Small intestine (tissue), 7 donors: ENCODE results near the gene CLCN4. TPM values are rescaled to one million over a fixed set of nuclear protein-coding genes. Genes with fewer than 3 reads are reported as not detected.
A peak's percentile ranks its signal among the peaks of the same experiment; 100 is the strongest.

Experiments
- DNase-seq, 2 donors: peaks; one replicate each; pipeline versions ENCODE4 v3.0.0 to v3.0.0-alpha.2; 2013
- FAIRE-seq: peaks from 2 replicates; lab custom pipeline; 2012; peaks lifted over from hg19 to GRCh38; lab: Jason Lieb, UNC
- H3K27ac ChIP-seq, 3 donors: one replicate each; pipeline ENCODE4 v1.5.1; 2013; ENCODE audit warnings: low read length in 2 of 3, mild to moderate bottlenecking in 2 of 3, control low read depth in 1 of 3, inconsistent platforms in 1 of 3, low read depth in 1 of 3, moderate library complexity in 1 of 3
- H3K27me3 ChIP-seq, 3 donors: one replicate each; pipeline ENCODE4 v1.6.1; 2013; ENCODE audit warnings: low read length in 3 of 3, inconsistent platforms in 1 of 3; ENCODE audit not compliant: control insufficient read depth in 3 of 3, insufficient read depth in 3 of 3
- H3K36me3 ChIP-seq, 3 donors: one replicate each; pipeline ENCODE4 v1.6.1; 2013; ENCODE audit warnings: low read length in 3 of 3, inconsistent platforms in 1 of 3, low read depth in 1 of 3, mild to moderate bottlenecking in 1 of 3, moderate library complexity in 1 of 3; ENCODE audit not compliant: control insufficient read depth in 3 of 3, insufficient read depth in 2 of 3
- H3K4me1 ChIP-seq, 3 donors: one replicate each; pipeline ENCODE4 v1.6.1; 2013; ENCODE audit warnings: low read length in 2 of 3, inconsistent platforms in 1 of 3, low read depth in 1 of 3, mild to moderate bottlenecking in 1 of 3, moderate library complexity in 1 of 3; ENCODE audit not compliant: control insufficient read depth in 3 of 3, insufficient read depth in 2 of 3
- H3K4me3 ChIP-seq, 3 donors: one replicate each; pipeline ENCODE4 v1.5.1; 2013; ENCODE audit warnings: low read length in 3 of 3, control low read depth in 1 of 3, inconsistent platforms in 1 of 3, low read depth in 1 of 3, mild to moderate bottlenecking in 1 of 3, moderate library complexity in 1 of 3
- H3K9me3 ChIP-seq, 2 donors: one replicate each; pipeline ENCODE4 v1.6.1; 2013; ENCODE audit warnings: low read depth in 1 of 2, low read length in 1 of 2; ENCODE audit not compliant: control insufficient read depth in 2 of 2, insufficient read depth in 1 of 2
- WGBS, 3 donors: extraction: QIAGEN DNeasy Blood & Tissue Kit; methylation state at CpG; one replicate each; pipeline ENCODE4 v1.1.7; 2013; 5-methylcytosine and 5-hydroxymethylcytosine counted together
- polyA plus RNA-seq, 4 donors: library from polyadenylated mRNA; stranded (reverse) in 3 of 4; unstranded in 1 of 4; fragments of 200-250 nt in 3 of 4; fragments of 120-200 nt in 1 of 4; gene quantifications; one replicate each; pipeline versions ENCODE4 v1.2.1 to v1.2.3, GENCODE V29; 2013
- donor health status: healthy with polysubstance abuse.
- donor health status: control.
- donor health status: control.
- donor health status: Bipolar disorder and iron deficiency.
- donor health status: healthy.

CLCN4 gene
- polyA plus RNA-seq, 4 donors = under 0.01 to 2.7 (median 0.70) TPM; not detected in 1

GRCh38 chrX:10244915-10245622 lies 88.3 kb downstream of the CLCN4 start:
- H3K27me3 ChIP-seq = no peaks in the 10 kb centered on the region
- no peak overlapping the region for H3K4me3 ChIP-seq
- FAIRE-seq (no peak), DNase-seq (no peak)
- WGBS, 3 donors = 52 to 63% (median 53%) methylated on average over 9 of the region's 9 CpGs
- H3K9me3 ChIP-seq = no peaks in the 10 kb centered on the region
- H3K4me1 ChIP-seq = no peaks in the 10 kb centered on the region
- no peaks in the 10 kb centered on the region for H3K36me3 ChIP-seq
- H3K27ac ChIP-seq = no peak overlapping the region

- WGBS, 3 donors = 84 to 90% (median 85%) methylated on average over 4 of the region's 4 CpGs
- Histone ChIP-seq H3K4me3 (no peak overlapping the region), H3K27me3 (no peaks in the 10 kb centered on the region), H3K27ac (no peak overlapping the region), H3K9me3 (no peaks in the 10 kb centered on the region), H3K36me3 (no peaks in the 10 kb centered on the region), H3K4me1 (no peaks in the 10 kb centered on the region)
- DNase-seq (no peak), FAIRE-seq (no peak)
These were observed 89.1 kb downstream of the CLCN4 start for GRCh38 chrX:10245886-10246285.

GRCh38 chrX:10246297-10246696 lies 89.5 kb downstream of the CLCN4 start:
- 53 to 78% (median 63%) methylated on average over 4 of the region's 4 CpGs for WGBS, 3 donors
- Histone ChIP-seq H3K36me3 (no peaks in the 10 kb centered on the region), H3K27me3 (no peaks in the 10 kb centered on the region), H3K9me3 (no peaks in the 10 kb centered on the region), H3K27ac (no peak overlapping the region), H3K4me1 (no peaks in the 10 kb centered on the region), H3K4me3 (no peak overlapping the region)
- no peak for DNase-seq
- no peak for FAIRE-seq

GRCh38 chrX:10246846-10247245 lies 90.1 kb downstream of the CLCN4 start:
- WGBS, 3 donors = 77 to 96% (median 90%) methylated on average over 2 of the region's 2 CpGs
- H3K36me3 ChIP-seq = no peaks in the 10 kb centered on the region
- H3K27me3 ChIP-seq = no peaks in the 10 kb centered on the region
- no peaks in the 10 kb centered on the region for H3K9me3 ChIP-seq
- FAIRE-seq (no peak), DNase-seq (no peak)
- no peak overlapping the region for H3K4me3 ChIP-seq
- H3K4me1 ChIP-seq = no peaks in the 10 kb centered on the region
- no peak overlapping the region for H3K27ac ChIP-seq

- H3K27me3 ChIP-seq = no peaks in the 10 kb centered on the region
- DNase-seq = peak in 1 of 2 donors; percentile 22
- FAIRE-seq = no peak
- WGBS, 3 donors = 44 to 77% (median 52%) methylated on average over 3 of the region's 3 CpGs
- no peaks in the 10 kb centered on the region for H3K4me1 ChIP-seq
- no peaks in the 10 kb centered on the region for H3K36me3 ChIP-seq
- no peak overlapping the region for H3K27ac ChIP-seq
- no peak overlapping the region for H3K4me3 ChIP-seq
- H3K9me3 ChIP-seq = no peaks in the 10 kb centered on the region
These were observed 98.0 kb downstream of the CLCN4 start for GRCh38 chrX:10254739-10255138.

- no peak for FAIRE-seq
- no peak overlapping the region for H3K4me3 ChIP-seq
- no peaks in the 10 kb centered on the region for H3K36me3 ChIP-seq
- no peaks in the 10 kb centered on the region for H3K4me1 ChIP-seq
- H3K9me3 ChIP-seq = no peaks in the 10 kb centered on the region
- H3K27me3 ChIP-seq = no peaks in the 10 kb centered on the region
- no peak for DNase-seq
- WGBS, 3 donors = 26 to 50% (median 43%) methylated on average over 1 of the region's 1 CpG
- no peak overlapping the region for H3K27ac ChIP-seq
These were observed 102.9 kb downstream of the CLCN4 start for GRCh38 chrX:10259716-10260115.

- no peaks in the 10 kb centered on the region for H3K27me3 ChIP-seq
- H3K27ac ChIP-seq = no peak overlapping the region
- no peak overlapping the region for H3K4me3 ChIP-seq
- H3K36me3 ChIP-seq = no peaks in the 10 kb centered on the region
- 75 to 95% (median 89%) methylated on average over 2 of the region's 2 CpGs for WGBS, 3 donors
- FAIRE-seq = no peak
- no peak for DNase-seq
- no peaks in the 10 kb centered on the region for H3K9me3 ChIP-seq
- no peaks in the 10 kb centered on the region for H3K4me1 ChIP-seq
These were observed 109.0 kb downstream of the CLCN4 start for GRCh38 chrX:10265775-10266174.

GRCh38 chrX:10278716-10279115 lies 121.9 kb downstream of the CLCN4 start:
- no peaks in the 10 kb centered on the region for H3K9me3 ChIP-seq
- whole genome bisulfite sequencing, 3 donors = 81 to 97% (median 84%) methylated on average over 2 of the region's 2 CpGs
- no peak for FAIRE-seq

GRCh38 chrX:10280071-10280470 lies 123.3 kb downstream of the CLCN4 start:
- 58 to 80% (median 73%) methylated on average over 2 of the region's 2 CpGs for WGBS, 3 donors
- no peaks in the 10 kb centered on the region for H3K4me1 ChIP-seq
- H3K9me3 ChIP-seq = no peaks in the 10 kb centered on the region
- H3K36me3 ChIP-seq = no peaks in the 10 kb centered on the region
- no peak for FAIRE-seq
- H3K27me3 ChIP-seq = no peaks in the 10 kb centered on the region
- peak in 1 of 2 donors; percentile 23 for DNase-seq
- no peak overlapping the region for H3K27ac ChIP-seq
- H3K4me3 ChIP-seq = no peak overlapping the region

More at GRCh38 chrX:10278716-10279115, 121.9 kb downstream of the CLCN4 start:
- no peak for DNase-seq
- H3K27ac ChIP-seq = no peak overlapping the region
- no peaks in the 10 kb centered on the region for H3K27me3 ChIP-seq
- no peaks in the 10 kb centered on the region for H3K4me1 ChIP-seq
- H3K36me3 ChIP-seq = no peaks in the 10 kb centered on the region
- H3K4me3 ChIP-seq = no peak overlapping the region
